ENCODE results near the gene ADH1C.
"Not testable (repeated sequence)": the region's sequence is repeated elsewhere in the genome, so short reads cannot be mapped to it uniquely, and the experiment has no call there.

Gene ADH1C

DNA sequence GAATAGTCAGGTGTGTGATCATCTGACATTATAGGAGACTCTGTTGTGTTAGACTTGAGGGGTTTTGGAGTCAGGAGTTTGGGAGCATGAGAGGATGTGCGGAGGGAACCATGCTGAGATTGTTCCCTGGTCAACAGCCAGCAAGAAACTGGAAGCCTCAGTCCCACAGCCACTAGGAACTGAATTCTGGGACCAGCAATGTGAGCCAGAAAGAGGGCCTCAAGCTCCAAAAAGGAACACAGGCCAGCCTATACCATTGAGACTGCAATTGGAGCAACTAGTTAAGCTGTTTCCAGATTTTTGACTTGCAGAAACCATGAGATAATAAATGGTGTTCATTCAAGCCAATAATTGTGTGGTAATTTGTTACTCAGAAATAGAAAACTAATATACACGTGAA lies 22.7 kb downstream of the ADH1C start:
- DNase-seq (ENCODE audit: extremely low read depth, low read depth) = no peak
- TF ChIP-seq, protein P1, sequence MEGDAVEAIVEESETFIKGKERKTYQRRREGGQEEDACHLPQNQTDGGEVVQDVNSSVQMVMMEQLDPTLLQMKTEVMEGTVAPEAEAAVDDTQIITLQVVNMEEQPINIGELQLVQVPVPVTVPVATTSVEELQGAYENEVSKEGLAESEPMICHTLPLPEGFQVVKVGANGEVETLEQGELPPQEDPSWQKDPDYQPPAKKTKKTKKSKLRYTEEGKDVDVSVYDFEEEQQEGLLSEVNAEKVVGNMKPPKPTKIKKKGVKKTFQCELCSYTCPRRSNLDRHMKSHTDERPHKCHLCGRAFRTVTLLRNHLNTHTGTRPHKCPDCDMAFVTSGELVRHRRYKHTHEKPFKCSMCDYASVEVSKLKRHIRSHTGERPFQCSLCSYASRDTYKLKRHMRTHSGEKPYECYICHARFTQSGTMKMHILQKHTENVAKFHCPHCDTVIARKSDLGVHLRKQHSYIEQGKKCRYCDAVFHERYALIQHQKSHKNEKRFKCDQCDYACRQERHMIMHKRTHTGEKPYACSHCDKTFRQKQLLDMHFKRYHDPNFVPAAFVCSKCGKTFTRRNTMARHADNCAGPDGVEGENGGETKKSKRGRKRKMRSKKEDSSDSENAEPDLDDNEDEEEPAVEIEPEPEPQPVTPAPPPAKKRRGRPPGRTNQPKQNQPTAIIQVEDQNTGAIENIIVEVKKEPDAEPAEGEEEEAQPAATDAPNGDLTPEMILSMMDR (IDR thresholded peaks at IDR 0.05; ENCODE audit: low read depth, low read length) = no peak

DNA sequence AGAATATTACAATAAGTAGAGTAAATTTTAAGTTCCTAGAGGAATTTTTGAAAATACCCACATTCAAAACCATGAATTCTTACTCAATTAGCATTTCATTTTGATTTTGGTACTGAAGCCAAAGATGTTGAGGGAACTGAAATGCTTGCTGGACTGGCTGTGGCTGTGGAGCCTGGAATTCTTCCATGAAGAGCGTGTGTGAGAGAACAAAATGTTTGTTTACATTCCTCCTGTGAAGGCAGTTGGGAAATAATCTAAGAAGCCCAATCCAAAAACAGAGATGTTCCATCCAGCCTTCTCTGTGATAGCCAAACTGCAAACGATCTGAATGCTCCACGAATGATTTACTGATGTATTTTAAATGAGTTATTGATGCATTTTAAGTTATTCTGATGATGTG lies 27.6 kb downstream of the ADH1C start:
- peak; percentile 79 for DNase-seq (ENCODE audit: extremely low read depth, low read depth)
- TF ChIP-seq, protein P1 (IDR thresholded peaks at IDR 0.05; ENCODE audit: low read depth, low read length) = no peak

DNA sequence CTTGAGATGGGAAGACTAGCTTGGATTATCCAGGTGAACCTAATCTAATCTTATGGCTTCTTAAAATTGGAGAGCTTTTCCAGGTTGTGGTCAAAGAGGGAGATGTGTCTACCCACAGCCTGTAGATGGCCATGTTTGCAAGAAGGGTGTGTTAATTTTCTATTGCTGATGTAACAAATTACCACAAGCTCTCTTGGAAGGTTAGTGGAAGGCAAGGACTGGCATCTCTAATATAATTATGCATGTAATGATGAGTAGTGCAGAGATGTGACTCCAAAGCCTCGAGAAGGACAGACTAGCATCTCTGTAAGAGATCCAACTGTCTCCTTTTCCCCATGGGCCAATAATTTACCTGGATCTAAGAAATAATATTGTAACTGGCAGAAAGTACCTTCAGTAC lies 28.2 kb downstream of the ADH1C start:
- TF ChIP-seq, protein P1 (IDR thresholded peaks at IDR 0.05; ENCODE audit: low read depth, low read length) = no peak
- no peak for DNase-seq (ENCODE audit: extremely low read depth, low read depth)

DNA sequence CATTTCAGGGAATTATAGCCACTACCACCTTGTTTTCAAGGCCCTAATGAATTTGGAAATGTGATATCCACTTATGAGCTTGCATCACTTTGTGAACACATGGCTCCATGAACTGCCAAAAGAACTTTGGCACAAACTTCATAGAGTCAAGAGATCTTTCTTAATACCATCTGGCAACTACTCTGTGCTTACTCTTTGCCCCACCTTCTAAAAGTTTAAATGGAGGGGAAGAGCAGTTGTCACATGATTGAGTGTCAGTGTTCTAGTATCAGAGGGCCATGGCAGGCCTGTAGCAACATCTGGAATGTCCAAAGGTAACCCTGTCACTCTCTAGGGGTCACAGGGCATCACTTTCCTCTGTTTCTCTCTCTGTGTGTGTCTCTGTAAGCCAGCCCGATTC lies 28.8 kb downstream of the ADH1C start:
- TF ChIP-seq, protein P1 (IDR thresholded peaks at IDR 0.05; ENCODE audit: low read depth, low read length) = no peak
- peak; percentile 75 for DNase-seq (ENCODE audit: extremely low read depth, low read depth)

DNA sequence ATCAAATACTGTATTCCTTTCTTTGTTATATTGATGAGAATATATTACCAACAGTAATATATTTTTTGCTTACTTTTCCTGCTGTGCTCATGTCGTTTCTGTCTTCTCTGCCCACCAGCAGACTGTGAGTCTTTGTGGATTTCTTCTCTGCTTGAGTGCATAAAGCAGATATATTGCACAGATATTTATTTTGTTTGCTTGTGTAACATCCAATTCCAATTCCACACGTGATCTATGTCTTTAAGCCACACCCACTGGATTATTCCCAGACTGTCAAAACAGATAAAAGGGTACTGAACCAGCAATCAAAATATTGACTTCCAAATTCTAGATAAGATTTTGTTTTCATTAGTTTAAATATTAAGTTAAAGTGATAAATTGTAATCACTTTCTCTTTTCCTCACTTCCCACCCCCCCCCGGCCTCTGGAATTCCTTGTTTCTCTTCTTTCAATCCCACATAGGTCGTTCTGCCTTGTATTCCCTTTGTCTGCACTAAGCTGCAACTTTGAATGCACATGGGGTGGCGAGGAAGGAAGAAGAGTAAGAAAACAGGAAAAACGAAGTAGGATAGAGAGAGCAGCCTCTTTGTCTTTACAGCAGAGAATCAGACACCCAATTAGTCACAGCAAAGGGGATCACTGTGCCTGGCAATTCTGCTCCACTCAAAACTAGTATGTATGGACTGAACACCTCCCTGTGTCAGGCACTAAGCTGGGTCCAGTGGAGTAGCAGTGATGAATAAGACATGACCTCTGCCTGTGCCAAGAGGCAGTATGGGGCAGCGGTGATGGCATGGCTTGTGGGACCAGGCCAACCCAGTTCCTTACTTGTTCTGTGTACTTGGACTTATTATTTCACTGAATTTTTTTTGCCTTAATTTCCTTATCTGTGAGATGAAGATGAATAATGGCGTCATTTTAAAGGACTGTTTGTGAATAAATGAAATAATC lies 31.0 kb downstream of the ADH1C start, which contains the start of gene ADH1B:
TSS of gene ADH1B (minus strand) at position 161 of the 951 bp plus-strand sequence. CDS start at position 91, 70 bp downstream.
- TF ChIP-seq, protein P1 (IDR thresholded peaks at IDR 0.05; ENCODE audit: low read depth, low read length) = no peak
- no peak for DNase-seq (ENCODE audit: extremely low read depth, low read depth)

DNA sequence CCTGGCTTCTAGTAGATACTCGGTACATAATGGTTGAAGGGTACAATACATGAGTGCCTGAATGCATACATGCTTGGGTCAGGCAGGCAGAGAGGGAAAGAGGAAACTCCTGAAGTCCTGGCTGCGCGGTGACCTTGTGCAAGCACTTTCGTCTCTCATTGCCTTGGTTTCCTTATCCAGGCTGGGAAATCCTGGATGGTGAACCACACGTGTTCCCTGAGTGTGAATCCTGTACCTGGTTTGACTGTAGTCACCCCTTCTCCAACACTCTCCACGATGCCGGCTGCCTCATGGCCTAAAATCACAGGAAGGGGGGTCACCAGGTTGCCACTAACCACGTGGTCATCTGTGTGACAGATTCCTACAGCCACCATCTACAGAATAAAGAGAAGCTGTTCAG lies 34.7 kb downstream of the ADH1C start:
- not testable (repeated sequence) for DNase-seq (ENCODE audit: extremely low read depth, low read depth)

DNA sequence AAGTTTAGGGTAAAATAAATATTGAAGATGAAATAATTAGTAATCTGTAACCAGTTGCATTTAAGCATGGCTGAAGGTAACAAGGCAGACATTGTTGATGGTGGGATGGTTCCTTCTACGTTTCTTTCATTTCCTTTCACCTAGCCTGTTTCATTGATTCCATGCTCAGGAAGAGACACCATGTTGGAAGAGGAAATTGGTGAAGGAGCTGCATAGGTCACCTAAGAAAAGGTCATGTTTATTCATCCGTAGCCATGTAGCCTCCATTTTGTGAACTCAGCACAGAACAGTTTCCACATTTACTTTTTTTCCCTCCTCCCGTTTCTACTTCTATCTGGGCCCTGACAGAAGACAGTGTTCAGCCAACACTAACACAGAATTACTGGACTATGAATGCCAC lies 35.2 kb downstream of the ADH1C start:
- TF ChIP-seq, protein P1 (IDR thresholded peaks at IDR 0.05; ENCODE audit: low read depth, low read length) = no peak
- DNase-seq (ENCODE audit: extremely low read depth, low read depth) = no peak

Measured in AG09319 (cell line).